H9 (cell line): ENCODE results near the gene SSBP3. TPM values are rescaled to one million over a fixed set of nuclear protein-coding genes. Genes with fewer than 3 reads are reported as not detected.
A peak's percentile ranks its signal among the peaks of the same experiment; 100 is the strongest.

Source experiments
- DNase-seq: peaks from one replicate; pipeline ENCODE4 v3.0.0-alpha.2; 2017
- H2AFZ ChIP-seq: one replicate; pipeline ENCODE4 v1.6.1; 2013; ENCODE audit warnings: mild to moderate bottlenecking, low read length, control low read depth, moderate library complexity
- H2AK5ac ChIP-seq: 2 replicates; pipeline ENCODE4 v1.6.1; 2013; ENCODE audit warnings: low read length, control low read depth, mixed read lengths; ENCODE audit not compliant: insufficient read length
- H2BK120ac ChIP-seq: one replicate; pipeline ENCODE4 v1.6.1; 2013; ENCODE audit warnings: low read depth, mild to moderate bottlenecking, low read length, control low read depth, inconsistent platforms; ENCODE audit not compliant: poor library complexity, severe bottlenecking
- H2BK12ac ChIP-seq: 2 replicates; pipeline ENCODE4 v1.6.1; 2013; ENCODE audit warnings: low read length, control low read depth, mixed read lengths, low read depth; ENCODE audit not compliant: insufficient read length
- H2BK15ac ChIP-seq: 2 replicates; pipeline ENCODE4 v1.6.1; 2013; ENCODE audit warnings: low read depth, low read length, control low read depth
- H2BK20ac ChIP-seq: one replicate; pipeline ENCODE4 v1.6.1; 2013; ENCODE audit warnings: low read depth, mild to moderate bottlenecking, low read length, control low read depth, inconsistent platforms; ENCODE audit not compliant: poor library complexity, severe bottlenecking
- H2BK5ac ChIP-seq: 2 replicates; pipeline ENCODE4 v1.6.1; 2013; ENCODE audit warnings: low read length, control low read depth, mixed read lengths; ENCODE audit not compliant: insufficient read length
- H3K14ac ChIP-seq: 2 replicates; pipeline ENCODE4 v1.6.1; 2013; ENCODE audit warnings: low read length, control low read depth; ENCODE audit not compliant: insufficient read depth
- H3K18ac ChIP-seq: 2 replicates; pipeline ENCODE4 v1.6.1; 2013; ENCODE audit warnings: low read depth, mild to moderate bottlenecking, mixed read lengths, low read length, control low read depth; ENCODE audit not compliant: insufficient read length
- H3K23ac ChIP-seq: 2 replicates; pipeline ENCODE4 v1.6.1; 2013; ENCODE audit warnings: low read length, control low read depth, mixed read lengths, low read depth; ENCODE audit not compliant: insufficient read length
- H3K23me2 ChIP-seq: 2 replicates; pipeline ENCODE4 v1.6.1; 2013; ENCODE audit warnings: low read depth, mild to moderate bottlenecking, mixed read lengths, low read length, control low read depth; ENCODE audit not compliant: insufficient read length, poor library complexity, severe bottlenecking
- H3K27ac ChIP-seq: 2 replicates; pipeline ENCODE4 v1.5.1; 2013; ENCODE audit warnings: low read length, control low read depth, mixed read lengths, low read depth; ENCODE audit not compliant: insufficient read length
- H3K27me3 ChIP-seq: 2 replicates; pipeline ENCODE4 v1.6.1; 2013; ENCODE audit warnings: low read length, control low read depth, inconsistent platforms; ENCODE audit not compliant: insufficient read depth
- H3K4ac ChIP-seq: 2 replicates; pipeline ENCODE4 v1.6.1; 2013; ENCODE audit warnings: low read depth, mild to moderate bottlenecking, control low read depth, inconsistent platforms, low read length, moderate library complexity
- H3K4me1 ChIP-seq: 2 replicates; pipeline ENCODE4 v1.6.1; 2013; ENCODE audit warnings: low read length, control low read depth, inconsistent platforms; ENCODE audit not compliant: insufficient read depth
- H3K4me2 ChIP-seq: 2 replicates; pipeline ENCODE4 v1.6.1; 2013; ENCODE audit warnings: low read length, control low read depth, mixed read lengths; ENCODE audit not compliant: insufficient read length, insufficient read depth
- H3K56ac ChIP-seq: 2 replicates; pipeline ENCODE4 v1.6.1; 2013; ENCODE audit warnings: low read depth, mild to moderate bottlenecking, mixed read lengths, low read length, control low read depth; ENCODE audit not compliant: insufficient read length
- H3K79me1 ChIP-seq: 2 replicates; pipeline ENCODE4 v1.6.1; 2013; ENCODE audit warnings: low read depth, mild to moderate bottlenecking, moderate library complexity, low read length, control low read depth, inconsistent platforms; ENCODE audit not compliant: insufficient read depth, poor library complexity, severe bottlenecking
- H3K79me2 ChIP-seq: 2 replicates; pipeline ENCODE4 v1.6.1; 2013; ENCODE audit warnings: low read length, control low read depth, inconsistent platforms; ENCODE audit not compliant: insufficient read depth
- H3K9ac ChIP-seq: 2 replicates; pipeline ENCODE4 v1.6.1; 2013; ENCODE audit warnings: low read length, control low read depth, mixed read lengths; ENCODE audit not compliant: insufficient read length; ENCODE audit errors: extremely low read depth
- H3K9me3 ChIP-seq: one replicate; pipeline ENCODE4 v1.6.1; 2013; ENCODE audit warnings: low read depth, low read length, inconsistent platforms; ENCODE audit not compliant: control insufficient read depth
- H3T11ph ChIP-seq: one replicate; pipeline ENCODE4 v1.6.1; 2013; ENCODE audit warnings: mild to moderate bottlenecking, low read length, control low read depth, inconsistent platforms
- H4K20me1 ChIP-seq: one replicate; pipeline ENCODE4 v1.6.1; 2013; ENCODE audit not compliant: control insufficient read depth, insufficient read length, insufficient read depth
- H4K5ac ChIP-seq: 2 replicates; pipeline ENCODE4 v1.6.1; 2013; ENCODE audit warnings: low read depth, mild to moderate bottlenecking, mixed read lengths, low read length, control low read depth; ENCODE audit not compliant: insufficient read length
- H4K8ac ChIP-seq: replicated peaks from 2 replicates; pipeline ENCODE4 v1.6.1; 2013; ENCODE audit warnings: low read length, control low read depth, mixed read lengths, low read depth; ENCODE audit not compliant: insufficient read length
- H4K91ac ChIP-seq: 2 replicates; pipeline ENCODE4 v1.6.1; 2013; ENCODE audit warnings: low read depth, mild to moderate bottlenecking, moderate library complexity, mixed read lengths, low read length, control low read depth; ENCODE audit not compliant: insufficient read length
- H3K27ac Mint-ChIP-seq, 3 experiments: 2 replicates in 2 of 3; 3 replicates in 1 of 3; pipeline ENCODE4 v1.8.0; 2020 to 2021; ENCODE audit warnings: mixed read lengths in 3 of 3, mild to moderate bottlenecking in 1 of 3, moderate library complexity in 1 of 3
- H3K27me3 Mint-ChIP-seq: 2 replicates; pipeline ENCODE4 v1.8.0; 2021; ENCODE audit warnings: low read depth, mild to moderate bottlenecking, moderate library complexity, mixed read lengths
- H3K36me3 Mint-ChIP-seq, 3 experiments: 2 replicates in 2 of 3; 3 replicates in 1 of 3; pipeline ENCODE4 v1.8.0; 2020 to 2021; ENCODE audit warnings: low read depth in 3 of 3, mixed read lengths in 3 of 3; ENCODE audit not compliant: insufficient read depth in 1 of 3
- H3K4me1 Mint-ChIP-seq, 2 experiments: 2 replicates each; pipeline ENCODE4 v1.8.0; 2020; ENCODE audit warnings: mixed read lengths in 2 of 2
- H3K4me3 Mint-ChIP-seq, 2 experiments: 2 replicates in 1 of 2; 3 replicates in 1 of 2; pipeline ENCODE4 v1.8.0; 2020 to 2021; ENCODE audit warnings: mild to moderate bottlenecking in 2 of 2, mixed read lengths in 2 of 2, moderate library complexity in 1 of 2
- H3K9me3 Mint-ChIP-seq, 2 experiments: 2 replicates in 1 of 2; 3 replicates in 1 of 2; pipeline ENCODE4 v1.8.0; 2020; ENCODE audit warnings: mild to moderate bottlenecking in 2 of 2, mixed read lengths in 2 of 2, moderate library complexity in 1 of 2
- WGBS: extraction: QIAGEN DNeasy Blood & Tissue Kit; methylation state at CpG from one replicate; pipeline ENCODE4 v1.1.7; 2013; ENCODE audit warnings: missing lambda C conversion rate, low lambda C conversion rate, mixed read lengths; ENCODE audit not compliant: insufficient read length; ENCODE audit errors: extremely low coverage; 5-methylcytosine and 5-hydroxymethylcytosine counted together
- total RNA-seq: library from RNA; stranded (reverse); gene quantifications from 2 replicates; pipeline ENCODE4 v1.2.1, GENCODE V29; 2021
- TF ChIP-seq, protein P1 (sequence below): fragments of 200-600 bp; sonication (generic); conservative IDR thresholded peaks from 3 replicates; pipeline ENCODE4 v1.8.0; 2021; ENCODE audit warnings: antibody characterized with exemption, mild to moderate bottlenecking

Gene SSBP3
- total RNA-seq, 1 experiment from 2014 or later, result 126 TPM

GRCh38 chr1:54365398-54365797 is 40.8 kb downstream of the SSBP3 start:
- no peaks in the 10 kb centered on the region for H3K27me3 ChIP-seq
- H4K8ac ChIP-seq, result no peak overlapping the region
- no peak overlapping the region for H3K27ac ChIP-seq
- H2BK5ac ChIP-seq, result no peak overlapping the region
- H3K4me1 ChIP-seq, result peaks cover 15% of the 10 kb centered on the region; the same call in 1 of the 2 replicates
- TF ChIP-seq, protein P1, sequence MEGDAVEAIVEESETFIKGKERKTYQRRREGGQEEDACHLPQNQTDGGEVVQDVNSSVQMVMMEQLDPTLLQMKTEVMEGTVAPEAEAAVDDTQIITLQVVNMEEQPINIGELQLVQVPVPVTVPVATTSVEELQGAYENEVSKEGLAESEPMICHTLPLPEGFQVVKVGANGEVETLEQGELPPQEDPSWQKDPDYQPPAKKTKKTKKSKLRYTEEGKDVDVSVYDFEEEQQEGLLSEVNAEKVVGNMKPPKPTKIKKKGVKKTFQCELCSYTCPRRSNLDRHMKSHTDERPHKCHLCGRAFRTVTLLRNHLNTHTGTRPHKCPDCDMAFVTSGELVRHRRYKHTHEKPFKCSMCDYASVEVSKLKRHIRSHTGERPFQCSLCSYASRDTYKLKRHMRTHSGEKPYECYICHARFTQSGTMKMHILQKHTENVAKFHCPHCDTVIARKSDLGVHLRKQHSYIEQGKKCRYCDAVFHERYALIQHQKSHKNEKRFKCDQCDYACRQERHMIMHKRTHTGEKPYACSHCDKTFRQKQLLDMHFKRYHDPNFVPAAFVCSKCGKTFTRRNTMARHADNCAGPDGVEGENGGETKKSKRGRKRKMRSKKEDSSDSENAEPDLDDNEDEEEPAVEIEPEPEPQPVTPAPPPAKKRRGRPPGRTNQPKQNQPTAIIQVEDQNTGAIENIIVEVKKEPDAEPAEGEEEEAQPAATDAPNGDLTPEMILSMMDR, result no peak
- Mint-ChIP-seq H3K4me1 (peaks cover 74 to 80% of the 10 kb centered on the region in 2 experiments), H3K4me3 (peak overlapping the region in 1 of 2 experiments; percentile 59; a peak in 2 of 5 replicates), H3K27me3 (no peaks in the 10 kb centered on the region), H3K27ac (peak overlapping the region; percentile 54 to 92 (median 87); a peak in 6 of 7 replicates), H3K36me3 (peaks cover 11 to 13% (median 13%) of the 10 kb centered on the region in 3 experiments; a peak in 6 of 7 replicates), H3K9me3 (no peaks in the 10 kb centered on the region)
- no peak overlapping the region for H3K14ac ChIP-seq
- no peak overlapping the region for H3K9ac ChIP-seq
- H3K56ac ChIP-seq, result no peak overlapping the region
- H2BK12ac ChIP-seq, result no peak overlapping the region
- WGBS, result no CpG with 5 or more reads among the region's 7 CpGs
- no peak overlapping the region for H3K4me2 ChIP-seq
- no peak overlapping the region for H4K5ac ChIP-seq
- H3K79me2 ChIP-seq, result peaks cover 20% of the 10 kb centered on the region; the same call in 1 of the 2 replicates
- no peak overlapping the region for H3K4ac ChIP-seq
- no peak overlapping the region for H2AFZ ChIP-seq
- no peak overlapping the region for H3K23ac ChIP-seq
- DNase-seq, result no peak
- H2BK20ac ChIP-seq, result no peak overlapping the region
- no peak overlapping the region for H2AK5ac ChIP-seq
- no peaks in the 10 kb centered on the region for H3K9me3 ChIP-seq
- no peak overlapping the region for H3T11ph ChIP-seq
- H3K23me2 ChIP-seq, result no peaks in the 10 kb centered on the region
- H4K91ac ChIP-seq, result no peak overlapping the region
- no peak overlapping the region for H3K18ac ChIP-seq
- H4K20me1 ChIP-seq, result peaks cover 2% of the 10 kb centered on the region
- no peak overlapping the region for H2BK15ac ChIP-seq
- no peak overlapping the region for H2BK120ac ChIP-seq
- H3K79me1 ChIP-seq, result peaks cover 12% of the 10 kb centered on the region
